Activated gamma-delta T cell (primary cell): ENCODE data around the gene RAP1GAP.

Source experiments
- DNase-seq: peaks from one replicate; lab custom pipeline; 2025; lab: John Stamatoyannopoulos, UW

Gene RAP1GAP

DNA sequence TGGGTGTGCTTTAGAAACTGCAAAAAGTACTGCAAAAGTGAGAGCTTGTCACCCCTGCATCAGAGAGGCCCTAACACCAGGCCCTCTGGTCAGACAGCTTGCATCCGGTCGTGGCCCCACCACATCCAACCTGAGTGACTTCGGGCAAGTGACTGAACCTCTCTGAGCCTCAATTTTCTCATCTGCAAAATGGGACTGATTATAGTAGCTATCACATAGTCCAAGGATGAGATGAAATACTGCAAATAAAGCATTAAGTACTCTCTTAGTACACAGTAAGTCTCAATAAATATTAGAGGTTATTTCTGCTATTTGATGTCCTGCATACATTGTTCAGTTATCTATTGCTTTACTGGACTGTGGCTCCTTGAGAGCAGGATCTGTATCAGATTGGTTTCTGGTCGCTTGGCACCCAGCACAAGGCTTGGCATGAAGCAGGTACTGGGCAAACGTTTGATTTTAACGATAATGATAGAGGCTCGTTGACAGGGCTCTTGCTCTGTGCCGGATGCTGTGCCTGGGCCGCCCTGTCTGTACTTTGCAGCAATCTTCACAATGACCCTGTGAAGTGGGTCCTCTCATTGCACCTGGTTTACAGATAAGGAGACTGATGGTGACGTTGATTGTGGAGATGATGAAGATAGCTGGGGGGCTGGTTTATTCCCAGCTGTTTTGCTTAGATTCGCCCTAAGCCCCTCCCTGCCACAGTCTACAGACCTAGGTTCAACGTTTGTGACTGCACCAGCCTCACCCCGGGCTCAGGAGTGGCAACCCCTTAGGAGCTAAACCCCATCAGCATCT is 43.6 kb downstream of the RAP1GAP start:
- no peak for DNase-seq

- no peak for DNase-seq
Observed at GRCh38 chr1:21624571-21625389, 44.4 kb downstream of the RAP1GAP start.

DNA sequence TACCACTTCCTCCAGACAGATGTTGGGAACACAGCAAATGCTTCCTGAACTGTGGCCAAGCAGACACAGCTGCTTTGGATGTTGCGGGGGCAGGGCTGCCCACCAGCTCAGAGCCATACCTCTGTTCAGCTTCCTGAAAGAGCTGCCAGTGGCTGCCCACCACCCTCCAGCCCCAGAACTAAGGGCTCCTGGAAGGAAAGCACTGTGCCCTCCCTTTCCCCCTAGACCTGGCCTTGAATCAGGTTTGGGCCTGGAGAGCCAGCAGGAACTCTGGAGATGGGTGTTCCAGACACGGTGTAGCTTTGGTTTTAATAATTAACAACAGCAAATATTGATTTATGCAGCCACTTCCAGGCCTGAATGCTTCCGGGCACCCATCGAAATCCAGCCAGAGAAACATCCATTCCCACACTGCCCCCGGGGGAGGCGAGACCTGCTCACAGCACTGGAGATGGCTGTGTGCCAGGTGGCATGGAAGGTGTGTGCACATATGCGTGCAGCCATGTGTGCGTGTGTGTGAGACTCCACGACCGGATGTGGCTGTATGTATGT is 45.7 kb downstream of the RAP1GAP start:
- DNase-seq = no peak

- DNase-seq = no peak
Observed at GRCh38 chr1:21622466-21623315, 46.5 kb downstream of the RAP1GAP start.

DNA sequence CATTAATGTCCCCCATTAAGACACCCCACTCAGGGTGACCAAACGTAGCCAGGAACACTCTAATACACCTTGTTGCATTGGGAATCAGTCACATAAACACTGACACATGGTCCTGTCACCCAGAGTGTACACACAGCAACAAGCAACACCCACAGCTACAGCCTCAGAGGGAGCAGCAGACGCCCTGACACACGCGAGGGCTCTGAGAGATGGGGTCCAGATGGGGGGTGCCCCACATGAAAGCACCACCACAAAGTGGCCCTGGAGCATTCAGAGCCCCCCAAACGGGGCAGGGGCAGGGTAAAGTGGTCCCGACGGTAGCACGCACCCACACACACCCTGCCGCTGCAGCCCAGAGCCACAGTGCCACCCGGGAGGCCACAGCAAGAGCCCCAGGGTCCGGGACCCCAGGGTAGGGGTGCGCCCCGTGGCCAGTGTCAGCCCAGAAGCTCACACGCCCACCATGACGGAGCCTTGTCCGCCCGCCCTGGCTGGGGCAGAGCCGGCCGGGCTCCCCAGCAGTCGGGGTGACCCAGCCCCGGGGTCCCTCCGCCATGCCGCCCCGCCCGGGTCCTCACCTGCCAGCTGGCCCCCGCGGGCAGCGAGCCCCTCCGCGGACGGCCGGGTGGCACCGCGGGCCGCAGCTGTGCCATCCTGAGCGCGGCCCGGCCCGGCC is 47.3 kb downstream of the RAP1GAP start:
- no peak for DNase-seq

- no peak for DNase-seq
Observed at GRCh38 chr1:21621051-21621450, 48.1 kb downstream of the RAP1GAP start.

GRCh38 chr1:21620496-21620895 is 48.7 kb downstream of the RAP1GAP start:
- DNase-seq = no peak

GRCh38 chr1:21620011-21620410 is 49.1 kb downstream of the RAP1GAP start:
- DNase-seq = no peak

DNA sequence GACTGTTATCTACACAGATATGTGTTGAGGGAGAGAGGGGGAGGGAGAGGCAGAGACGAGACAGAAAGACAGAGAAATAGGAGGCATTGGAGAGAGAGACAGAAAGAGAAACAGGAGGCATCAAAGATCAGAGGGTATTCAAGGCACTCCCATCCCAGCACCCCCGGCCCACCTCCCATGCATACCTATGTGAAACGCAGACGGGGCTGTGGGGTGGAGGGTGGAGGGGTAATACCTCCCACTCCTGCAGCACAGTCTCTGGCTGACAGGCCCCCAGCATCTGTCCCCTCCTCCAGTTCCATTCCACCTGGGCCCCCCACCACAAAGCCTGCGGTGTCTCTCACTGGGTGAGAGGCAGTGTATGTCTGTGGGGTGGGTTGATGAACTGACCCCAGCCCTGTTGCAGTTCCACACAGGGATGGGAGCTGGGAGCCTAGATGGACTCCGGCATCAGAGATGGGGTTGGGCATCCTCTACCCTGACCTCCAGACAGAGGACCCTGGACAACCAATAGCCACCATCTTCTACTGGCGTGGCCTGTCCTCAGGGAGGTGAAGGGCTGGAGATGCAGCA is 49.7 kb downstream of the RAP1GAP start:
- no peak for DNase-seq

DNA sequence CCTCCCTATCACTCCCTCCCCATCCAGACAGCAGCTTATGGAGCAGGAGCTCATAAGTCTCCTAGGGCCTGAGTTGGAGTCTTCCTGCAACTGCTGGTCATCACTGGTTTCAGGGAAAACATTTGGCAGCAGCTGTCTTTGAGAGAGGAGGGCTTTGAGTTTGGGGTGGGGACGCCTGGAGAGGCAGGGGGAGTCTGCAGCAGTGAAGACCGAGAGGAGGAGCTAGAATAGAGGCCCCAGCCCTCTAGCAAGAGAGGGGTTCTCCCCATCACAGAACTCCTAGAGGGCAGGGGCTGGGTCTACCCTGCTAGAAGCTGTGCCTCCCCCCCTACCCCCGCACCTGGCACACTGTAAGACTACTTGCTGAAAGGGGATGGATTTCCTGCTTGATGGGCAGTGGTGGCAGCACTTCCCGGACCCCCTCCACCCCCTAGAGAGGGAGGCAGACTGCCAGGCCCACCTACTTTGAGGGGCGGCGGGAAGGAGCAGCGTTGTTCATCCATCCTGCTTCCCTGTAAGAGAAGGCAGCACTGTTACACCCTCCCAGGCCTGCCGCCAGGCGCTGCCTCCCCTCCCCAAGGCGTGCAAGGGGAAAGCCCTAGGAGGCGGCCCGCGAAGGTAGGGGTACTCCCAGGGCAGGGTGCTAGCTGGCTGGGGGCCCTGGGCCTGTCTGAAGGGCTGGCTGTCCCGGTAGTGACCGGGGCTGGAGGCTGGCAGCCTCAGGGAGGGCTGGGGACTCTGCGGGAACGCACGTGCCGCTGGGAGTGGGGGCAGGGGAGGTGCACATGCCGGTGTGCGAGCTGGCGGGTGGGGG is 50.4 kb downstream of the RAP1GAP start:
- no peak for DNase-seq

GRCh38 chr1:21618059-21618458 is 51.1 kb downstream of the RAP1GAP start:
- no peak for DNase-seq

GRCh38 chr1:21617126-21617738 is 51.9 kb downstream of the RAP1GAP start:
- DNase-seq = no peak

DNA sequence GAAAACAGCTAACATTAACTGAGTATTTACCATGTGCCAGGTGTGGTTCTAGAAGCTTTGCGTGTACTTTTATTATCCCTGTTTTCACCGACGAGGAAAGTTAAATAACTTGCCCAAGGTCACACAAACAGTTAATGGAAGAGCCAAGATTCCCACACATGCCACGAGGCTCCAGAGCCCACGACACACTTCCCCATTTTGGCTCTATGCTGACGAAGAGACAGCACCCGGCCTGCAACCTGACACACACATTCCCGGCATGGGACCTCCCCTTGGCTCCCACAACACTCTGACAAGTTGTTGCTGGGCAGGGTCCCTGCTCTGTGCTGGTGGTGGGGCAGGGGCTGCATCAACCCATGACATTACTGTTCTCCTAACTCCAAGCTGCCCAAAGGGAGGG is 52.8 kb downstream of the RAP1GAP start:
- DNase-seq = no peak

- DNase-seq = no peak
Observed at GRCh38 chr1:21614419-21615115, 54.6 kb downstream of the RAP1GAP start.

DNA sequence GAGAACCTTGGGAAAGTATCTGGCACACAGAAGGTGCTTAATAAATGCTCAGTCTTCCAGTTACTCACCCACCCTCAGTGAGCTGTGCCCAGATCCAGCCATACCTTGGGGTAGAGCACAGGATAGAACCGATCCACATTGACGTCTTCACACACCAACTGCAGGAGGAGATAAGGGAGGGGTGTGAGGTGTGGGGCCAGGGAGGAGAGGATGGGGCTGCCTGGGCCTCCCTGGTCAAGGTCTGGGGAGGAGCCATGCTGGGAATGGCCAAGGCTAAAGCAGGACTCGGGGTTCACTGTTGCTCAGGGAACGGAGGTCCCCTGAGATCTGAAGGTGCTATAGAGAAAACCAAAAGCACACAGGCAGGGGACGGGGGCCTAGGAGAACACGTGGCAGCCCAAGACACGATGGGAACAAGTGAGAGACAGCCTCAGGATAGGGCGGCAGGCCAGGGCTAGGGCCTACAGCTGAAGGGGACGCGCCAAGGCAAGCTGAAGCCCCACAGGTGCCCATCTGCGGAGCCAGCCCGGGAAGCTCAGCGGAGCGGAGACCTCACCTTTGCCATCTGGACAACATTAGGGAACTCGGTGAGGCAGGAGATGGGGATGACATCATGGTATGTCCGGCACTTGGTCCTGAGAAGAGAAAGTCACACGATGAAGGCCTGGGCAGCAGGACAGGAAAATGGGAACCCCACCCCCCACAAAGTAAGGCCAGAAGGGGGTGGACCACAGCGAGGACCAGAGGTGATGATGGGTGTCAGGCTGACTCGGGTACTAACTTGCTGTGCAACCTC is 55.9 kb downstream of the RAP1GAP start:
- no peak for DNase-seq

DNA sequence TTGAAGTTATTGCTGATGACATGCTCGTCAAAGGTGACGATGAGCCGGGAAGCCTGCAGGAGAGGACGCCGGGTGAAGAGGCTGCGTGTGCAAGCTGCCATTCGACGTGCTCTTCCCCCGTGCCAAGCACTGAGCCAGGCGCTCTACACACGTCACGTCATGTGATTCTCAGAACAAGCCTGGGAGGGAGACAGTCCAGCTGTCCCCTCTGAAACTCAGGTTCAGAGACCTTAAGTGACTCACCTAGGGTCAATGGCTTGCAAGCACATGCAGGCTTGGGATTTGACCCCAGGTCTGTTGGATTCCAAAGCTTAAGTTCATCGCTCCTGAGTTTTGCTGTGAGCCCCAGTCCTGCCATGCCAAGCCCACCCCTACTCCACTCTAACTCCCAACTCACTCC is 57.1 kb downstream of the RAP1GAP start:
- DNase-seq = no peak

DNA sequence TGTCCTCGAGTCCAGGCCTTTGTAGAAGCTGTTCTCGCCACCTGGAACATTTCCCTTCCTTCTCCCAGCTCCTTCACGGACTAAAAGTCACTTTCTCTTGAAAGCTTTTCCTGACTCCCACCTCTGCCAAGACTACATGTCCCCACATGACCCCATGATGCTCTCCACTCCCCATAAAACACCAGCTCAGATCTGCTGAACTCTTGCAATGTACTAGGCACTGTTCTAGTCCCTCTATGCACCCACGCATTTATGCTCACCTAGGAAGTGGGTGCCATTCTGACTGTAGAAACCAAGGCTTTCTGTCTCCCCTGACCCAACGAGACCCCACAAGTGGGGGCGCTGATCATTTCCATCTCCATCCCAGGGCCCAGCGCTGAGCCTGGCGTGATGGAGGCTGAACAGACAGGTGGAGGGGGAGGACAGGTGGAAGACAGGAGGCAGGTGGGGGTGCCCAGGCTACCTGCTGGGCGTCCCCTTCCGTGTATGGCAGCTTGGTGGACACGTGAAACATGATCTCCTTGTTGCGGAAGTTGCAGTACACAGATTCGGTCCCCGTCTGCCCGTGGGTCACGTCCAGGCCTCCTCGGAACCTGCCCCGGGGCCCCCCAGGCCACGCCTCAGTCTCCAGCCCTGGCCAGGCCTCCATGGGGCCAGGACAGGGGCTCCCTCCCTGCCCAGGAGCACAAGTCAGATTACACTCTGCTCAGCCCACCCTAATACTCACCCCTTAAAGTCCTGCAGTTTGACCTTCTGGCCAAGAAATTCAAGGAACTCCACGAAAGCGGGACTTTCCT is 58.0 kb downstream of the RAP1GAP start:
- no peak for DNase-seq
